Measurements from ENCODE around the gene SH3GL2. TPM values are rescaled to one million over a fixed set of nuclear protein-coding genes. Genes with fewer than 3 reads are reported as not detected.

The SH3GL2 gene
- total RNA-seq, 4 donors from 2014 or later, result 0.67 TPM; not detected in 3

GRCh38 chr9:17800418-17800817, 221.6 kb downstream of the SH3GL2 start:
- Histone ChIP-seq H3K4me3 (no peak overlapping the region), H3K27me3 (no peaks in the 10 kb centered on the region)
- TF ChIP-seq POLR2A (IDR thresholded peaks at IDR 0.05) (no peak), CTCF (IDR thresholded peaks at IDR 0.05) (no peak)

GRCh38 chr9:17802249-17802857, 223.5 kb downstream of the SH3GL2 start:
- TF ChIP-seq CTCF (IDR thresholded peaks at IDR 0.05) (peak in 3 of 6 experiments; percentile 34 to 40 (median 38)), POLR2A (IDR thresholded peaks at IDR 0.05) (no peak)
- no peak overlapping the region for H3K27ac ChIP-seq
- no peaks in the 10 kb centered on the region for H3K27me3 ChIP-seq
- no peak overlapping the region for H3K4me3 ChIP-seq
- no peaks in the 10 kb centered on the region for H3K4me1 ChIP-seq
- no peak for DNase-seq
- H3K36me3 ChIP-seq, result no peaks in the 10 kb centered on the region
- H3K9me3 ChIP-seq, result no peaks in the 10 kb centered on the region

More at GRCh38 chr9:17800418-17800817, 221.6 kb downstream of the SH3GL2 start:
- no peak for DNase-seq
- no peaks in the 10 kb centered on the region for H3K9me3 ChIP-seq
- H3K4me1 ChIP-seq, result no peaks in the 10 kb centered on the region
- H3K36me3 ChIP-seq, result no peaks in the 10 kb centered on the region
- no peak overlapping the region for H3K27ac ChIP-seq

- Histone ChIP-seq H3K27ac (no peak overlapping the region), H3K36me3 (no peaks in the 10 kb centered on the region), H3K4me3 (no peak overlapping the region), H3K4me1 (no peaks in the 10 kb centered on the region), H3K9me3 (no peaks in the 10 kb centered on the region), H3K27me3 (no peaks in the 10 kb centered on the region)
- DNase-seq, result no peak
- no peak for TF ChIP-seq CTCF (IDR thresholded peaks at IDR 0.05)
- no peak for TF ChIP-seq POLR2A (IDR thresholded peaks at IDR 0.05)
Measured at GRCh38 chr9:17807613-17808282, 228.9 kb downstream of the SH3GL2 start.

- H3K27ac ChIP-seq, result no peak overlapping the region
- no peak for DNase-seq
- no peaks in the 10 kb centered on the region for H3K27me3 ChIP-seq
- H3K4me3 ChIP-seq, result no peak overlapping the region
- no peaks in the 10 kb centered on the region for H3K36me3 ChIP-seq
- no peak for TF ChIP-seq CTCF (IDR thresholded peaks at IDR 0.05)
- no peak for TF ChIP-seq POLR2A (IDR thresholded peaks at IDR 0.05)
- no peaks in the 10 kb centered on the region for H3K4me1 ChIP-seq
- no peaks in the 10 kb centered on the region for H3K9me3 ChIP-seq
Measured at GRCh38 chr9:17810317-17810716, 231.5 kb downstream of the SH3GL2 start.

- H3K4me1 ChIP-seq, result no peaks in the 10 kb centered on the region
- H3K36me3 ChIP-seq, result no peaks in the 10 kb centered on the region
- H3K27ac ChIP-seq, result no peak overlapping the region
- no peaks in the 10 kb centered on the region for H3K9me3 ChIP-seq
- TF ChIP-seq POLR2A (IDR thresholded peaks at IDR 0.05) (no peak), CTCF (IDR thresholded peaks at IDR 0.05) (peak in 5 of 6 experiments; percentile 43 to 91 (median 81))
- H3K27me3 ChIP-seq, result no peaks in the 10 kb centered on the region
- H3K4me3 ChIP-seq, result no peak overlapping the region
- peak in 2 of 3 donors; percentile 17 to 83 for DNase-seq
Measured at GRCh38 chr9:17810728-17811571, 232.1 kb downstream of the SH3GL2 start.

Measured in Peyer's patch (tissue), 4 donors.